ENCODE results near the gene PAQR8.
"Not testable (repeated sequence)": the region's sequence is repeated elsewhere in the genome, so short reads cannot be mapped to it uniquely, and the experiment has no call there.

The PAQR8 gene

GRCh38 chr6:52405243-52405642 is 43.3 kb downstream of the PAQR8 start:
- in situ Hi-C loops (cut with MboI; ENCODE audit: low sequenced_read_pairs): loop anchor here (25.0 kb wide), 1 partner anchor 257 kb away; the partner anchor contains the start of gene TMEM14A

GRCh38 chr6:52407467-52407866 is 45.5 kb downstream of the PAQR8 start:
- in situ Hi-C loops (cut with MboI; ENCODE audit: low sequenced_read_pairs): loop anchor here (25.0 kb wide), 1 partner anchor 255 kb away; the partner anchor contains the start of gene TMEM14A

GRCh38 chr6:52409499-52409898 is 47.5 kb downstream of the PAQR8 start:
- in situ Hi-C loops (cut with MboI; ENCODE audit: low sequenced_read_pairs): loop anchor here (25.0 kb wide), 1 partner anchor 253 kb away; the partner anchor contains the start of gene TMEM14A

- in situ Hi-C loops (cut with MboI; ENCODE audit: low sequenced_read_pairs): loop anchor here (25.0 kb wide), 1 partner anchor 251 kb away; the partner anchor contains the start of gene TMEM14A
Observed at GRCh38 chr6:52410979-52411378, 49.0 kb downstream of the PAQR8 start.

GRCh38 chr6:52411911-52412310 is 50.0 kb downstream of the PAQR8 start:
- in situ Hi-C loops (cut with MboI; ENCODE audit: low sequenced_read_pairs): loop anchor here (25.0 kb wide), 1 partner anchor 250 kb away; the partner anchor contains the start of gene TMEM14A

- in situ Hi-C loops (cut with MboI; ENCODE audit: low sequenced_read_pairs): loop anchor here (25.0 kb wide), 1 partner anchor 247 kb away; the partner anchor contains the start of gene TMEM14A
Observed at GRCh38 chr6:52415333-52415732, 53.4 kb downstream of the PAQR8 start.

- in situ Hi-C loops (cut with MboI; ENCODE audit: low sequenced_read_pairs): loop anchor here (25.0 kb wide), 1 partner anchor 246 kb away; the partner anchor contains the start of gene TMEM14A
Observed at GRCh38 chr6:52415917-52416628, 54.1 kb downstream of the PAQR8 start.

GRCh38 chr6:52416629-52417151 is 54.7 kb downstream of the PAQR8 start:
- in situ Hi-C loops (cut with MboI; ENCODE audit: low sequenced_read_pairs): loop anchor here (25.0 kb wide), 1 partner anchor 246 kb away; the partner anchor contains the start of gene TMEM14A

GRCh38 chr6:52417675-52418111 is 55.7 kb downstream of the PAQR8 start:
- in situ Hi-C loops (cut with MboI; ENCODE audit: low sequenced_read_pairs): loop anchor here (25.0 kb wide), 1 partner anchor 245 kb away; the partner anchor contains the start of gene TMEM14A

- in situ Hi-C loops (cut with MboI; ENCODE audit: low sequenced_read_pairs): loop anchor here (25.0 kb wide), 1 partner anchor 244 kb away; the partner anchor contains the start of gene TMEM14A
Observed at GRCh38 chr6:52418606-52419005, 56.7 kb downstream of the PAQR8 start.

- in situ Hi-C loops (cut with MboI; ENCODE audit: low sequenced_read_pairs): loop anchor here (25.0 kb wide), 1 partner anchor 242 kb away; the partner anchor contains the start of gene TMEM14A
Observed at GRCh38 chr6:52419809-52420667, 58.1 kb downstream of the PAQR8 start, which contains the start of gene EFHC1. EFHC1 (plus strand) TSS chr6:52420342; CDS start chr6:52420411, 69 bp downstream.

GRCh38 chr6:52420668-52421358 is 58.9 kb downstream of the PAQR8 start:
- in situ Hi-C loops (cut with MboI; ENCODE audit: low sequenced_read_pairs): loop anchor here (25.0 kb wide), 1 partner anchor 241 kb away; the partner anchor contains the start of gene TMEM14A

GRCh38 chr6:52422156-52422555 is 60.2 kb downstream of the PAQR8 start:
- in situ Hi-C loops (cut with MboI; ENCODE audit: low sequenced_read_pairs): loop anchor here (25.0 kb wide), 1 partner anchor 240 kb away; the partner anchor contains the start of gene TMEM14A

GRCh38 chr6:52423448-52423847 is 61.5 kb downstream of the PAQR8 start:
- in situ Hi-C loops (cut with MboI; ENCODE audit: low sequenced_read_pairs): loop anchor here (25.0 kb wide), 1 partner anchor 239 kb away; the partner anchor contains the start of gene TMEM14A

- in situ Hi-C loops (cut with MboI; ENCODE audit: low sequenced_read_pairs): loop anchor here (25.0 kb wide), 1 partner anchor 238 kb away; the partner anchor contains the start of gene TMEM14A
Observed at GRCh38 chr6:52423971-52424381, 62.0 kb downstream of the PAQR8 start.

GRCh38 chr6:52424513-52424912 is 62.6 kb downstream of the PAQR8 start:
- in situ Hi-C loops (cut with MboI; ENCODE audit: low sequenced_read_pairs): loop anchor here (25.0 kb wide), 1 partner anchor 238 kb away; the partner anchor contains the start of gene TMEM14A

- in situ Hi-C loops (cut with MboI; ENCODE audit: low sequenced_read_pairs): no loop called here
Observed at GRCh38 chr6:52426667-52427066, 64.7 kb downstream of the PAQR8 start.

GRCh38 chr6:52433294-52433693 is 71.3 kb downstream of the PAQR8 start:
- in situ Hi-C loops (cut with MboI; ENCODE audit: low sequenced_read_pairs): not testable (repeated sequence)

- in situ Hi-C loops (cut with MboI; ENCODE audit: low sequenced_read_pairs): no loop called here
Observed at GRCh38 chr6:52435345-52435744, 73.4 kb downstream of the PAQR8 start.

Data from hTERT RPE-1 (cell line).